SU-DHL-6 (cell line): ENCODE data around the gene TRIP6.

Source experiments
- H2AFZ ChIP-seq: fragments of 200-600 bp; sonication (generic); 2 replicates; pipeline ENCODE4 v1.6.1; 2014; ENCODE audit warnings: low read depth, mild to moderate bottlenecking, moderate library complexity, mixed read lengths, antibody characterized with exemption, low read length; ENCODE audit not compliant: severe bottlenecking
- H3F3A ChIP-seq: fragments of 200-600 bp; shearing (Covaris generic); 2 replicates; pipeline ENCODE4 v1.6.0; 2016; ENCODE audit warnings: antibody characterized with exemption, mild to moderate bottlenecking; ENCODE audit not compliant: insufficient read depth
- H3K27ac ChIP-seq: fragments of 200-600 bp; sonication (generic); 2 replicates; pipeline ENCODE4 v1.5.1; 2016; ENCODE audit warnings: low read depth, mild to moderate bottlenecking, low read length, moderate library complexity, mixed read lengths
- H3K27me3 ChIP-seq: fragments of 200-600 bp; sonication (generic), shearing (Covaris generic); 2 replicates; pipeline ENCODE4 v1.6.0; 2014; ENCODE audit warnings: mild to moderate bottlenecking, low read length
- H3K36me3 ChIP-seq: fragments of 200-600 bp; sonication (generic); 2 replicates; pipeline ENCODE4 v1.6.1; 2014; ENCODE audit warnings: mild to moderate bottlenecking, low read length, mixed read lengths
- H3K4me2 ChIP-seq: fragments of 300-600, 200-600 bp; shearing (Covaris generic), sonication (generic); 2 replicates; pipeline ENCODE4 v1.6.0; 2014; ENCODE audit warnings: low read length, low read depth, mild to moderate bottlenecking; ENCODE audit not compliant: poor library complexity, severe bottlenecking
- H3K4me3 ChIP-seq: fragments of 200-600 bp; sonication (generic); 2 replicates; pipeline ENCODE4 v1.5.1; 2014; ENCODE audit warnings: antibody characterized with exemption, low read length, mild to moderate bottlenecking, mixed read lengths; ENCODE audit not compliant: insufficient read depth, poor library complexity, severe bottlenecking
- H3K79me2 ChIP-seq: fragments of 200-600 bp; sonication (generic); 2 replicates; pipeline ENCODE4 v1.6.1; 2014; ENCODE audit warnings: mild to moderate bottlenecking, low read length, moderate library complexity; ENCODE audit not compliant: insufficient read depth
- H3K9ac ChIP-seq: fragments of 200-600 bp; sonication (generic); 2 replicates; pipeline ENCODE4 v1.7.0; 2014; ENCODE audit warnings: mild to moderate bottlenecking, low read length
- H3K9me2 ChIP-seq: fragments of 200-600 bp; sonication (generic); replicated peaks from 2 replicates; pipeline ENCODE4 v1.6.1; 2014; ENCODE audit warnings: low read length; ENCODE audit not compliant: insufficient read depth
- H3K9me3 ChIP-seq: fragments of 200-600 bp; sonication (generic); 2 replicates; pipeline ENCODE4 v1.6.1; 2014; ENCODE audit warnings: low read length, mixed read lengths; ENCODE audit not compliant: insufficient read depth
- H4K20me1 ChIP-seq: fragments of 200-600 bp; sonication (generic); 2 replicates; pipeline ENCODE4 v1.6.1; 2014; ENCODE audit warnings: low read depth, mild to moderate bottlenecking, antibody characterized with exemption, low read length, moderate library complexity, mixed read lengths
- CTCF ChIP-seq: fragments of 200-600 bp; sonication (generic); IDR thresholded peaks from one replicate; pipeline ENCODE4 v1.5.1; 2017; ENCODE audit warnings: antibody characterized with exemption, mild to moderate bottlenecking, low read length, moderate library complexity; ENCODE audit not compliant: insufficient read depth, poor library complexity, severe bottlenecking
- EZH2phosphoT487 ChIP-seq: fragments of 200-600 bp; sonication (generic), shearing (Covaris generic); conservative IDR thresholded peaks from 2 replicates; pipeline ENCODE4 v1.6.1; 2018; ENCODE audit warnings: mild to moderate bottlenecking, antibody characterized with exemption, low read length, moderate library complexity, mixed read lengths

Gene TRIP6

DNA sequence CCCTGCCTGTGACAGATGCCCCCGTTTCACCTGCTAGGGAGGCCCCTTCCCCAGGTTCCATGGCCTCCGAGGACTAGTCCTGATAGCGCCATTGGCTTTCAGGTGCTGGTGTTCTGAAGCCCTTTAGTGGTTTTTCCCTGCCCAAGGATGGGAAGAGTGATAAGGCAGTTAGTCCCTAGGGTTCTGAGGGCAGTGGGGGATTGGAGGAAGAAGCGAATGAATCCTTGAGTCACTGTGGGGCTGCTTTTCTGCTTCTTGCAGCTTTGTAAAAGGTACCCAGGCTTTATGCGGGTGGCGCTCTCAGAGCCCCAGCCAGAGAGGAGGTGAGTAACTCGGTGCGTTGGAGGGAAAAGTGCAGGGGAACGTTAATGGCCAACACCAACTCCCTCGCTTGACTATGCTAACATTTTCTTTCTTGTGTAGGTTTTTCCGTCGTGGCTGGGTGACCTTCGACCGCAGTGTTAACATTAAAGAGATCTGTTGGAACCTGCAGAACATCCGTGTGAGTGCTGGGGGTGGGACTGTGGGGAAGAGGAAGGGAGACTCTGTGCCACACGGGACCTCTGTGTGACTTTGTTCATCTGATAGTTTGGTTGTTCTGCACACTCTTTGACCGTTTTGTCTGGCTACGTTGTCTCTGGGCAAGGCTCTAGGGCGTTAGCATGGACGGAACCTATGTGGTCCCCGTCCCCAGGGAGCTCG, 18.4 kb downstream of the TRIP6 start:
- Histone ChIP-seq H3F3A (peaks cover 24% of the 10 kb centered on the region), H2AFZ (no peak overlapping the region), H3K9me2 (no peaks in the 10 kb centered on the region), H3K79me2 (peaks cover 41% of the 10 kb centered on the region), H3K4me3 (no peak overlapping the region), H3K36me3 (peaks cover 16% of the 10 kb centered on the region), H3K4me2 (no peak overlapping the region), H4K20me1 (peaks cover 3% of the 10 kb centered on the region; the same call in 1 of the 2 replicates), H3K9ac (no peak overlapping the region), H3K27ac (no peak overlapping the region), H3K9me3 (no peaks in the 10 kb centered on the region), H3K27me3 (no peaks in the 10 kb centered on the region)
- TF ChIP-seq EZH2phosphoT487, result no peak
- TF ChIP-seq CTCF, result no peak

DNA sequence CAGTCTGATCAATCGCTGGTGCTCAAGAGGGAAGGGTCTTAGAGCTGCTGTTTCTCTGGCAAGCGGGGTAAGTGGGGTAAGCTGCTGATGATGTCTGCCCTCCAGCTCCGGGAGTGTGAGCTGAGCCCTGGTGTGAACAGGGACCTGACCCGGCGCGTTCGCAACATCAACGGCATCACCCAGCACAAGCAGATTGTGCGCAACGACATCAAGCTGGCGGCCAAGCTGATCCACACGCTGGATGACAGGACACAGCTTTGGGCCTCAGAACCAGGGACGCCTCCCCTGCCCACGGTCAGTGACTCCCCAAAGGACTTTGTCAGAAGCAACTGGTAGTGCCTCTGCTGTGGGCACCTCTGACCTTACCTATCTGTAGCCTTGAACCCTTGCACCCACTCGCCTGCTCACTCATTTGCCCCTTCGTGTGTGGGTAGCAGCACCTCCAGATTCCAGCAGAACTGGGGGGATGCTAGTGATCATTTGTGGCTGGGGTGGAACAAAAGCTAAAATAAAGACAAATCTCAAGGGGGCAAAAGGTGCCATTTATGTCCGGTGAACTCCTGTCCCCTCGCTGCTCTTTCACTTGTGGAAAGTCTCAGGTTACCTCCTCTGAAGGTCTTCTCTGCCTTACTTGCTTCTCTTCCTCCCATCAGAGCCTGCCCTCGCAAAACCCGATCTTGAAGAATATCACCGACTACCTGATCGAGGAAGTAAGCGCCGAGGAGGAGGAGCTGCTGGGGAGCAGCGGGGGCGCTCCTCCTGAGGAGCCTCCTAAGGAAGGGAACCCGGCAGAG, 19.2 kb downstream of the TRIP6 start:
- TF ChIP-seq EZH2phosphoT487 (no peak), CTCF (no peak)
- Histone ChIP-seq H3K9me3 (no peaks in the 10 kb centered on the region), H4K20me1 (no peaks in the 10 kb centered on the region; the same call in 1 of the 2 replicates), H3K36me3 (peaks cover 16% of the 10 kb centered on the region), H3K4me2 (no peak overlapping the region), H3K9me2 (no peaks in the 10 kb centered on the region), H3K27me3 (no peaks in the 10 kb centered on the region), H3F3A (peaks cover 25% of the 10 kb centered on the region), H3K79me2 (peaks cover 33% of the 10 kb centered on the region), H2AFZ (no peak overlapping the region), H3K4me3 (no peak overlapping the region), H3K9ac (no peak overlapping the region), H3K27ac (no peak overlapping the region)

DNA sequence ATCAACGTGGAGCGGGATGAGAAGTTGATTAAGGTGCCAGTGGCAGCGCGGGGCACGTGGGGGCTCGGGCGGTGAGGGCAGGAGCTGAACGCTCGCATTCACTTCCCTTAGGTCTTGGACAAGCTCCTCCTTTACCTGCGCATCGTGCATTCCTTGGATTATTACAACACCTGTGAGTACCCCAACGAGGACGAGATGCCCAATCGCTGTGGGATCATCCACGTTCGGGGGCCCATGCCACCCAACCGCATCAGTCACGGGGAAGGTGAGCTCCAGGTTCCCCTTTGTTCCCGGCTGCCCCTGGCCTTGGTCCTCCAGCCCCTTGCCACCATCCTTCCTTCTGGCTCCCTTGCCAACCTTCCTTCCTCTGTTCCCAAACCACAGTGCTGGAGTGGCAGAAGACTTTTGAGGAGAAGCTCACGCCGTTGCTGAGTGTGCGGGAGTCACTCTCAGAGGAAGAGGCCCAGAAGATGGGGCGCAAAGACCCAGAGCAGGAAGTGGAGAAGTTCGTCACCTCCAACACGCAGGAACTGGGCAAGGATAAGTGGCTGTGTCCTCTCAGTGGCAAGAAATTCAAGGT, 19.8 kb downstream of the TRIP6 start:
- Histone ChIP-seq H3K9ac (peak overlapping the region; percentile 97), H4K20me1 (no peaks in the 10 kb centered on the region), H3K9me2 (no peaks in the 10 kb centered on the region), H3K27ac (peak overlapping the region; percentile 83), H3K27me3 (no peaks in the 10 kb centered on the region), H3K36me3 (peaks cover 16% of the 10 kb centered on the region), H2AFZ (no peak overlapping the region), H3F3A (peaks cover 29% of the 10 kb centered on the region), H3K4me3 (peak overlapping the region; percentile 3), H3K79me2 (peaks cover 26% of the 10 kb centered on the region), H3K9me3 (no peaks in the 10 kb centered on the region), H3K4me2 (peak overlapping the region; percentile 61)
- TF ChIP-seq EZH2phosphoT487 (no peak), CTCF (no peak)
